CD8-positive, alpha-beta memory T cell (primary cell): ENCODE data around the gene RASGRP3. TPM values are rescaled to one million over a fixed set of nuclear protein-coding genes. Genes with fewer than 3 reads are reported as not detected.
"Not testable (repeated sequence)": the region's sequence is repeated elsewhere in the genome, so short reads cannot be mapped to it uniquely, and the experiment has no call there.

Experiments
- CTCF ChIA-PET: fragments of 350-600 bp; sonication (Branson Sonifier 250); formaldehyde crosslinking; loops from one replicate; lab custom pipeline; 2021; ENCODE audit warnings: antibody characterized with exemption; lab: Charles Lee
- POLR2A ChIA-PET: fragments of 350-600 bp; sonication (Branson Sonifier 250); formaldehyde crosslinking; loops from one replicate; lab custom pipeline; 2021; ENCODE audit warnings: antibody characterized with exemption; lab: Charles Lee
- DNase-seq, 5 donors: peaks; one replicate each; pipeline versions ENCODE4 v3.0.0 to v3.0.0-alpha.2; 2020 to 2022; ENCODE audit warnings: mixed read lengths in 1 of 5
- H3K27ac ChIP-seq: one replicate; pipeline ENCODE4 v1.7.0; 2013; ENCODE audit warnings: low read depth, mild to moderate bottlenecking, low read length, moderate library complexity
- H3K27me3 ChIP-seq: 2 replicates; pipeline ENCODE4 v1.7.0; 2013; ENCODE audit warnings: low read length, mild to moderate bottlenecking; ENCODE audit not compliant: insufficient read depth, poor library complexity, severe bottlenecking
- H3K36me3 ChIP-seq: 2 replicates; pipeline ENCODE4 v1.7.0; 2013; ENCODE audit warnings: mild to moderate bottlenecking, low read length, moderate library complexity; ENCODE audit not compliant: insufficient read depth
- H3K4me1 ChIP-seq: 2 replicates; pipeline ENCODE4 v1.7.0; 2013; ENCODE audit warnings: mild to moderate bottlenecking, low read length, moderate library complexity; ENCODE audit not compliant: insufficient read depth
- H3K4me3 ChIP-seq: 2 replicates; pipeline ENCODE4 v1.7.0; 2013; ENCODE audit warnings: mild to moderate bottlenecking, low read length
- H3K9me3 ChIP-seq: 2 replicates; pipeline ENCODE4 v1.7.0; 2013; ENCODE audit warnings: mild to moderate bottlenecking, low read length
- H3K27ac Mint-ChIP-seq, 8 donors: one replicate each; pipeline ENCODE4 v1.8.0; 2020 to 2021; ENCODE audit warnings: mixed read lengths in 8 of 8, mild to moderate bottlenecking in 6 of 8, inconsistent platforms in 3 of 8, moderate library complexity in 3 of 8
- H3K27me3 Mint-ChIP-seq, 2 donors: one replicate each; pipeline ENCODE4 v1.8.0; 2020 to 2021; ENCODE audit warnings: mixed read lengths in 2 of 2, mild to moderate bottlenecking in 1 of 2, moderate library complexity in 1 of 2
- H3K36me3 Mint-ChIP-seq, 3 donors: one replicate each; pipeline ENCODE4 v1.8.0; 2020 to 2021; ENCODE audit warnings: mixed read lengths in 3 of 3, inconsistent platforms in 1 of 3, mild to moderate bottlenecking in 1 of 3
- H3K4me1 Mint-ChIP-seq, 3 donors: one replicate each; pipeline ENCODE4 v1.8.0; 2020 to 2021; ENCODE audit warnings: mixed read lengths in 3 of 3, inconsistent platforms in 1 of 3, mild to moderate bottlenecking in 1 of 3
- H3K4me3 Mint-ChIP-seq, 7 donors: one replicate each; pipeline ENCODE4 v1.8.0; 2020 to 2021; ENCODE audit warnings: mixed read lengths in 7 of 7, mild to moderate bottlenecking in 6 of 7, moderate library complexity in 4 of 7, inconsistent platforms in 2 of 7
- H3K9me3 Mint-ChIP-seq, 5 donors: one replicate each; pipeline ENCODE4 v1.8.0; 2020 to 2022; ENCODE audit warnings: mixed read lengths in 5 of 5, mild to moderate bottlenecking in 3 of 5, moderate library complexity in 2 of 5, inconsistent platforms in 1 of 5
- polyA plus RNA-seq: library from polyadenylated mRNA; unstranded; fragments of 300-500 nt; fragmentation: Illumina TruSeq; gene quantifications from one replicate; pipeline ENCODE4 v1.2.3, GENCODE V29; 2021
- total RNA-seq, 2 experiments: library from RNA; stranded (reverse); gene quantifications; one replicate each; pipeline ENCODE4 v1.2.3, GENCODE V29; 2021

Gene RASGRP3
- total and polyA plus RNA-seq, 3 experiments from 2014 or later = 3.1 to 3.6 (median 3.5) TPM

- H3K9me3 Mint-ChIP-seq, H3K27me3 Mint-ChIP-seq, H3K36me3 ChIP-seq, CTCF ChIA-PET, H3K27me3 ChIP-seq, H3K4me3 ChIP-seq, DNase-seq, H3K27ac ChIP-seq, H3K27ac Mint-ChIP-seq, H3K9me3 ChIP-seq, H3K4me1 ChIP-seq, H3K4me3 Mint-ChIP-seq, POLR2A ChIA-PET, H3K4me1 Mint-ChIP-seq, H3K36me3 Mint-ChIP-seq: not testable (repeated sequence)
These were observed 13.9 kb upstream of the RASGRP3 start for GRCh38 chr2:33462512-33462911.

- Histone ChIP-seq H3K4me1 (no peaks in the 10 kb centered on the region), H3K9me3 (no peaks in the 10 kb centered on the region), H3K27ac (no peak overlapping the region), H3K27me3 (no peaks in the 10 kb centered on the region), H3K4me3 (no peak overlapping the region), H3K36me3 (no peaks in the 10 kb centered on the region)
- Mint-ChIP-seq H3K9me3 (no peaks in the 10 kb centered on the region), H3K36me3 (no peaks in the 10 kb centered on the region), H3K27ac (peak overlapping the region in 1 of 8 donors; percentile 14), H3K27me3 (no peaks in the 10 kb centered on the region), H3K4me3 (no peak overlapping the region), H3K4me1 (no peaks in the 10 kb centered on the region)
- no peak for DNase-seq
- ChIA-PET POLR2A (no interaction called here), CTCF (interaction anchor here (1.9 kb wide), 1 partner anchor 8 kb away, joined by 5 read pairs; the partner anchor contains the start of gene RASGRP3)
These were observed 9.0 kb upstream of the RASGRP3 start for GRCh38 chr2:33467413-33467812.

- Mint-ChIP-seq H3K27me3 (no peaks in the 10 kb centered on the region), H3K27ac (no peak overlapping the region), H3K36me3 (no peaks in the 10 kb centered on the region), H3K4me3 (no peak overlapping the region), H3K4me1 (peaks cover 0 to 3% (median 2%) of the 10 kb centered on the region in 3 donors), H3K9me3 (no peaks in the 10 kb centered on the region)
- ChIA-PET CTCF (interaction anchor here (0.7 kb wide), 1 partner anchor 89 kb away, joined by 3 read pairs; no protein-coding TSS in a partner anchor), POLR2A (no interaction called here)
- no peak overlapping the region for H3K27ac ChIP-seq
- no peak overlapping the region for H3K4me3 ChIP-seq
- no peaks in the 10 kb centered on the region for H3K9me3 ChIP-seq
- H3K36me3 ChIP-seq = no peaks in the 10 kb centered on the region
- no peaks in the 10 kb centered on the region for H3K4me1 ChIP-seq
- no peak for DNase-seq
- no peaks in the 10 kb centered on the region for H3K27me3 ChIP-seq
These were observed 7.2 kb upstream of the RASGRP3 start for GRCh38 chr2:33469238-33469637.

- no peaks in the 10 kb centered on the region for H3K9me3 Mint-ChIP-seq
- H3K4me1 Mint-ChIP-seq = peaks cover 22 to 38% (median 33%) of the 10 kb centered on the region in 3 donors
- Histone ChIP-seq H3K4me1 (peaks cover 20% of the 10 kb centered on the region), H3K9me3 (no peaks in the 10 kb centered on the region), H3K4me3 (peak overlapping the region; percentile 74), H3K27me3 (no peaks in the 10 kb centered on the region), H3K27ac (peak overlapping the region; percentile 91), H3K36me3 (no peaks in the 10 kb centered on the region)
- peak; percentile 61 to 86 (median 80) for DNase-seq
- ChIA-PET CTCF (interaction anchor here (0.7 to 2.8 kb wide), 18 partner anchors 9 to 621 kb away, joined by 3 to 33 read pairs (median 4); partner anchors contain the start of gene FAM98A), POLR2A (interaction anchor here (0.9 to 1.9 kb wide), 3 partner anchors 22 to 124 kb away, joined by 5 to 12 read pairs (median 7); partner anchors contain the start of gene FAM98A)
- peak overlapping the region; percentile 90 to 98 (median 94) for H3K4me3 Mint-ChIP-seq
- peak overlapping the region; percentile 94 to 99 (median 97) for H3K27ac Mint-ChIP-seq
- H3K27me3 Mint-ChIP-seq = no peaks in the 10 kb centered on the region
- H3K36me3 Mint-ChIP-seq = peaks cover 0 to 9% (median 0%) of the 10 kb centered on the region in 3 donors
These were observed 972 bp upstream of the RASGRP3 start for GRCh38 chr2:33475224-33476130.

GRCh38 chr2:33476793-33477190 lies 343 bp downstream of the RASGRP3 start:
- H3K9me3 ChIP-seq = no peaks in the 10 kb centered on the region
- H3K27me3 ChIP-seq = no peaks in the 10 kb centered on the region
- Mint-ChIP-seq H3K4me1 (peaks cover 22 to 38% (median 37%) of the 10 kb centered on the region in 3 donors), H3K36me3 (peaks cover 0 to 9% (median 2%) of the 10 kb centered on the region in 3 donors), H3K4me3 (peak overlapping the region; percentile 90 to 98 (median 94)), H3K9me3 (no peaks in the 10 kb centered on the region), H3K27me3 (no peaks in the 10 kb centered on the region), H3K27ac (peak overlapping the region; percentile 94 to 99 (median 97))
- H3K36me3 ChIP-seq = no peaks in the 10 kb centered on the region
- H3K27ac ChIP-seq = peak overlapping the region; percentile 91
- H3K4me1 ChIP-seq = peaks cover 20% of the 10 kb centered on the region
- DNase-seq = no peak
- peak overlapping the region; percentile 74 for H3K4me3 ChIP-seq
- POLR2A ChIA-PET = interaction anchor here (1.6 to 1.9 kb wide), 3 partner anchors 20 to 122 kb away, joined by 6 to 12 read pairs (median 7); partner anchors contain the start of gene FAM98A
- CTCF ChIA-PET = interaction anchor here (1.3 to 2.8 kb wide), 7 partner anchors 13 to 123 kb away, joined by 3 to 33 read pairs (median 6); partner anchors contain the start of gene FAM98A

GRCh38 chr2:33477473-33478468 lies 1.3 kb downstream of the RASGRP3 start:
- Histone ChIP-seq H3K4me3 (peak overlapping the region; percentile 33), H3K27me3 (no peaks in the 10 kb centered on the region), H3K9me3 (no peaks in the 10 kb centered on the region), H3K4me1 (peaks cover 20% of the 10 kb centered on the region), H3K27ac (no peak overlapping the region), H3K36me3 (no peaks in the 10 kb centered on the region)
- CTCF ChIA-PET = interaction anchor here (2.8 kb wide), 1 partner anchor 105 kb away, joined by 33 read pairs; no protein-coding TSS in a partner anchor
- Mint-ChIP-seq H3K4me1 (peaks cover 22 to 38% (median 37%) of the 10 kb centered on the region in 3 donors), H3K9me3 (no peaks in the 10 kb centered on the region), H3K27ac (peak overlapping the region; percentile 94 to 99 (median 96)), H3K4me3 (peak overlapping the region; percentile 90 to 98 (median 94)), H3K36me3 (peaks cover 5 to 9% (median 5%) of the 10 kb centered on the region in 3 donors), H3K27me3 (no peaks in the 10 kb centered on the region)
- POLR2A ChIA-PET = interaction anchor here (1.7 kb wide), 1 partner anchor 105 kb away, joined by 6 read pairs; no protein-coding TSS in a partner anchor
- DNase-seq = no peak

- H3K4me3 ChIP-seq = no peak overlapping the region
- no peaks in the 10 kb centered on the region for H3K9me3 ChIP-seq
- Mint-ChIP-seq H3K27ac (peak overlapping the region in 3 of 8 donors; percentile 23 to 64 (median 25)), H3K4me1 (peaks cover 20 to 37% (median 35%) of the 10 kb centered on the region in 3 donors), H3K36me3 (peaks cover 5 to 9% (median 5%) of the 10 kb centered on the region in 3 donors), H3K4me3 (peak overlapping the region in 1 of 7 donors; percentile 42), H3K27me3 (no peaks in the 10 kb centered on the region), H3K9me3 (no peaks in the 10 kb centered on the region)
- no peak for DNase-seq
- CTCF ChIA-PET = interaction anchor here (1.2 to 1.8 kb wide), 2 partner anchors 15 to 104 kb away, joined by 4 read pairs; no protein-coding TSS in a partner anchor
- peaks cover 20% of the 10 kb centered on the region for H3K4me1 ChIP-seq
- POLR2A ChIA-PET = no interaction called here
- H3K36me3 ChIP-seq = no peaks in the 10 kb centered on the region
- H3K27ac ChIP-seq = no peak overlapping the region
- no peaks in the 10 kb centered on the region for H3K27me3 ChIP-seq
These were observed 2.7 kb downstream of the RASGRP3 start for GRCh38 chr2:33478968-33479731.
